K562 (cell line): ENCODE data around the gene TPI1. TPM values are rescaled to one million over a fixed set of nuclear protein-coding genes. Genes with fewer than 3 reads are reported as not detected.

Experiments used
- ARID3A ChIP-seq: IDR thresholded peaks from 2 replicates; pipeline ENCODE4 v1.6.1; 2012; ENCODE audit warnings: low read depth, low read length, improper control_type of control experiment, borderline replicate concordance
- ARID4B ChIP-seq: sonication (generic); formaldehyde crosslinking; IDR thresholded peaks from 2 replicates; pipeline ENCODE4 v1.8.0; 2022; ENCODE audit warnings: mild to moderate bottlenecking, missing genetic modification reagents
- CBX2 ChIP-seq: fragments of 200-600 bp; sonication (generic); IDR thresholded peaks from one replicate; pipeline ENCODE4 v1.6.1; 2012; ENCODE audit warnings: mild to moderate bottlenecking, low read length, inconsistent platforms; ENCODE audit not compliant: insufficient read depth, poor library complexity, severe bottlenecking
- CBX8 ChIP-seq: fragments of 200-600 bp; sonication (generic); IDR thresholded peaks from 2 replicates; pipeline ENCODE4 v1.6.1; 2012; ENCODE audit warnings: borderline replicate concordance, mixed run types, low read depth, mild to moderate bottlenecking, moderate library complexity, mixed read lengths, low read length, control low read depth, inconsistent platforms; ENCODE audit not compliant: poor library complexity, severe bottlenecking; ENCODE audit errors: extremely low read depth
- CTCFL ChIP-seq: IDR thresholded peaks from 2 replicates; pipeline ENCODE4 v1.6.1; 2011; ENCODE audit warnings: borderline replicate concordance, low read depth, mild to moderate bottlenecking, moderate library complexity, low read length; ENCODE audit not compliant: insufficient read depth, poor library complexity, severe bottlenecking
- DMBX1 ChIP-seq: fragments of 250-450 bp; sonication (Bioruptor Pico); IDR thresholded peaks from 2 replicates; pipeline ENCODE4 v1.8.0; 2022; ENCODE audit warnings: inconsistent platforms, mild to moderate bottlenecking, moderate library complexity, borderline replicate concordance
- GTF2B ChIP-seq: IDR thresholded peaks from 2 replicates; pipeline ENCODE4 v1.6.1; 2011; ENCODE audit not compliant: insufficient read length; ENCODE audit errors: extremely low read depth
- HCFC1 ChIP-seq: IDR thresholded peaks from 2 replicates; pipeline ENCODE4 v1.6.1; 2012; ENCODE audit warnings: low read depth, low read length, improper control_type of control experiment
- MEIS2 ChIP-seq: fragments of 450-650 bp; IDR thresholded peaks from 2 replicates; pipeline ENCODE4 v1.6.1; 2014; ENCODE audit warnings: mild to moderate bottlenecking; ENCODE audit not compliant: partially characterized antibody
- SLC30A9 ChIP-seq: fragments of 250-450 bp; sonication (Bioruptor Pico); IDR thresholded peaks from 2 replicates; pipeline ENCODE4 v1.8.0; 2022; ENCODE audit warnings: mild to moderate bottlenecking, moderate library complexity
- ZKSCAN3 ChIP-seq: fragments of 250-450 bp; sonication (Bioruptor Pico); IDR thresholded peaks from 2 replicates; pipeline ENCODE4 v1.4.0; 2020
- polyA plus RNA-seq, 8 experiments: library from polyadenylated mRNA; depleted of rRNA in 4 of 8; stranded (reverse) in 5 of 8; unstranded in 3 of 8; fragments of >200 nt; fragmentation: Nextera tagmentation in 2 of 8; fragmentation: Illumina TruSeq in 1 of 8; extraction: Ambion mirVana in 2 of 8; extraction: Trizol in 1 of 8; gene quantifications; 2 replicates each; pipeline versions ENCODE4 v1.2.1 to v1.2.3, GENCODE V29; 2011 to 2014; ENCODE audit warnings: inconsistent platforms in 1 of 8, missing spikeins in 1 of 8
- total RNA-seq, 7 experiments: library from RNA; depleted of rRNA in 6 of 7; stranded (reverse); fragments of >200 nt in 6 of 7; fragmentation: Illumina TruSeq in 2 of 7; extraction: Trizol in 2 of 7; gene quantifications; 2 replicates each; pipeline versions ENCODE4 v1.2.1 to v1.2.3, GENCODE V29; 2011 to 2021; ENCODE audit warnings: low replicate concordance in 1 of 7

The TPI1 gene
- total and polyA plus RNA-seq, 9 of the 15 experiments (the other 6 are each of a cell fraction or from before 2014, with no cell fraction given) = 662 to 4,971 (median 892) TPM

GRCh38 chr12:6863586-6864321 is 3.6 kb upstream of the TPI1 start (continued):
- TF ChIP-seq HCFC1 = no peak
- no peak for TF ChIP-seq CBX8
- TF ChIP-seq CTCFL = no peak
- no peak for TF ChIP-seq GTF2B
- TF ChIP-seq MEIS2 = no peak
- no peak for TF ChIP-seq SLC30A9 (CRISPR knock-in tag)
- TF ChIP-seq ZKSCAN3 (CRISPR knock-in tag) = no peak
- no peak for TF ChIP-seq ARID4B (CRISPR knock-in tag)
- TF ChIP-seq DMBX1 (CRISPR knock-in tag) = no peak
- TF ChIP-seq ARID3A = no peak
- no peak for TF ChIP-seq CBX2
- TF ChIP-seq, all 486 proteins: peak for 0
